ENCODE measurements around the gene CHCHD6.

GRCh38 chr3:127006781-127007436, 302.9 kb downstream of the CHCHD6 start:
- no peak for TF ChIP-seq CTCF (IDR thresholded peaks at IDR 0.05; ENCODE audit: low read depth, low read length, missing input control)
- TF ChIP-seq EGR1 (IDR thresholded peaks at IDR 0.05; ENCODE audit: low read depth in 2 of 2), result no peak
- no peak for TF ChIP-seq TAF1 (conservative IDR thresholded peaks at IDR 0.05)
- TF ChIP-seq JUND (IDR thresholded peaks at IDR 0.05), result no peak
- no peak for TF ChIP-seq YY1 (IDR thresholded peaks at IDR 0.05)
- TF ChIP-seq, protein P1, sequence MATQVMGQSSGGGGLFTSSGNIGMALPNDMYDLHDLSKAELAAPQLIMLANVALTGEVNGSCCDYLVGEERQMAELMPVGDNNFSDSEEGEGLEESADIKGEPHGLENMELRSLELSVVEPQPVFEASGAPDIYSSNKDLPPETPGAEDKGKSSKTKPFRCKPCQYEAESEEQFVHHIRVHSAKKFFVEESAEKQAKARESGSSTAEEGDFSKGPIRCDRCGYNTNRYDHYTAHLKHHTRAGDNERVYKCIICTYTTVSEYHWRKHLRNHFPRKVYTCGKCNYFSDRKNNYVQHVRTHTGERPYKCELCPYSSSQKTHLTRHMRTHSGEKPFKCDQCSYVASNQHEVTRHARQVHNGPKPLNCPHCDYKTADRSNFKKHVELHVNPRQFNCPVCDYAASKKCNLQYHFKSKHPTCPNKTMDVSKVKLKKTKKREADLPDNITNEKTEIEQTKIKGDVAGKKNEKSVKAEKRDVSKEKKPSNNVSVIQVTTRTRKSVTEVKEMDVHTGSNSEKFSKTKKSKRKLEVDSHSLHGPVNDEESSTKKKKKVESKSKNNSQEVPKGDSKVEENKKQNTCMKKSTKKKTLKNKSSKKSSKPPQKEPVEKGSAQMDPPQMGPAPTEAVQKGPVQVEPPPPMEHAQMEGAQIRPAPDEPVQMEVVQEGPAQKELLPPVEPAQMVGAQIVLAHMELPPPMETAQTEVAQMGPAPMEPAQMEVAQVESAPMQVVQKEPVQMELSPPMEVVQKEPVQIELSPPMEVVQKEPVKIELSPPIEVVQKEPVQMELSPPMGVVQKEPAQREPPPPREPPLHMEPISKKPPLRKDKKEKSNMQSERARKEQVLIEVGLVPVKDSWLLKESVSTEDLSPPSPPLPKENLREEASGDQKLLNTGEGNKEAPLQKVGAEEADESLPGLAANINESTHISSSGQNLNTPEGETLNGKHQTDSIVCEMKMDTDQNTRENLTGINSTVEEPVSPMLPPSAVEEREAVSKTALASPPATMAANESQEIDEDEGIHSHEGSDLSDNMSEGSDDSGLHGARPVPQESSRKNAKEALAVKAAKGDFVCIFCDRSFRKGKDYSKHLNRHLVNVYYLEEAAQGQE (IDR thresholded peaks at IDR 0.05), result no peak
- TF ChIP-seq, protein P2, sequence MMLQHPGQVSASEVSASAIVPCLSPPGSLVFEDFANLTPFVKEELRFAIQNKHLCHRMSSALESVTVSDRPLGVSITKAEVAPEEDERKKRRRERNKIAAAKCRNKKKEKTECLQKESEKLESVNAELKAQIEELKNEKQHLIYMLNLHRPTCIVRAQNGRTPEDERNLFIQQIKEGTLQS (IDR thresholded peaks at IDR 0.05), result no peak
- TF ChIP-seq SP1 (IDR thresholded peaks at IDR 0.05), result no peak
- TF ChIP-seq MAX (IDR thresholded peaks at IDR 0.05), result no peak
- TF ChIP-seq, protein P3, sequence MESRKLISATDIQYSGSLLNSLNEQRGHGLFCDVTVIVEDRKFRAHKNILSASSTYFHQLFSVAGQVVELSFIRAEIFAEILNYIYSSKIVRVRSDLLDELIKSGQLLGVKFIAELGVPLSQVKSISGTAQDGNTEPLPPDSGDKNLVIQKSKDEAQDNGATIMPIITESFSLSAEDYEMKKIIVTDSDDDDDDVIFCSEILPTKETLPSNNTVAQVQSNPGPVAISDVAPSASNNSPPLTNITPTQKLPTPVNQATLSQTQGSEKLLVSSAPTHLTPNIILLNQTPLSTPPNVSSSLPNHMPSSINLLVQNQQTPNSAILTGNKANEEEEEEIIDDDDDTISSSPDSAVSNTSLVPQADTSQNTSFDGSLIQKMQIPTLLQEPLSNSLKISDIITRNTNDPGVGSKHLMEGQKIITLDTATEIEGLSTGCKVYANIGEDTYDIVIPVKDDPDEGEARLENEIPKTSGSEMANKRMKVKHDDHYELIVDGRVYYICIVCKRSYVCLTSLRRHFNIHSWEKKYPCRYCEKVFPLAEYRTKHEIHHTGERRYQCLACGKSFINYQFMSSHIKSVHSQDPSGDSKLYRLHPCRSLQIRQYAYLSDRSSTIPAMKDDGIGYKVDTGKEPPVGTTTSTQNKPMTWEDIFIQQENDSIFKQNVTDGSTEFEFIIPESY (IDR thresholded peaks at IDR 0.05), result no peak
- no peak for TF ChIP-seq RAD21 (IDR thresholded peaks at IDR 0.05)
- TF ChIP-seq FOXA1 (IDR thresholded peaks at IDR 0.05), result no peak
- TF ChIP-seq GABPA (IDR thresholded peaks at IDR 0.05 in 1 of 2, conservative IDR thresholded peaks at IDR 0.05 in 1 of 2), result no peak

Measured in liver (tissue), 3 donors.